T-helper 9 cell (primary cell): ENCODE measurements around the gene HS6ST1.

ENCODE experiments used
- DNase-seq: peaks from one replicate; pipeline ENCODE4 v3.0.0-alpha.2; 2020

HS6ST1 gene

GRCh38 chr2:128298286-128298685, 20.4 kb downstream of the HS6ST1 start:
- no peak for DNase-seq

DNA sequence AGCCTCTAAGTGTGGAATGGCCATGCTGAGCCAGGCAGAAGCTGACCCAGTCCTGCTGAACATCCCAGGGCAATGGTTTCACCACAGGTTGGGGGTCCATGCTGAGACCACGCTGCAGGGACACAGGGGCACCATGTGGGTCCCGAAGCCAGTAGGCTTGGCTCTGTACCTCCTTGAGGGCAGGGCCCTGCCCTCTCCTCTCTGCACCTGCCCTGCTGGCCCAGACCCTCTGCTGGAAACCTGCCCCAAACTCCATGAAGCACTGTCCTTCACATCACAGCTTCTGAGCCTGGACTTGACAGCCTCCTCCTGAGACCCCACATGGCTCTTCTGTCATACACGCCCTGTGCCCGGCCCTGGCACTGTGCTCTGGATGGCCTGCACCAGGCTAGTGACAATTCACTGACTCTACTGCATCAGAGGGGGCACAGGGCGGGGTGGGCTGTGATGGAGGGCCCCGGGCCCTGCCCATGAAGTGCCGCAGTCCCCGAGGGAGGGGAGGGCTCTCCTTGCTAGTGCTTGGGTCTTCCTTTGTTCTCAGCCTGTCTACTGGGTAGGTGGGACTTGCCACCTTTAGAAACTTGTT, 24.7 kb downstream of the HS6ST1 start:
- DNase-seq: no peak

DNA sequence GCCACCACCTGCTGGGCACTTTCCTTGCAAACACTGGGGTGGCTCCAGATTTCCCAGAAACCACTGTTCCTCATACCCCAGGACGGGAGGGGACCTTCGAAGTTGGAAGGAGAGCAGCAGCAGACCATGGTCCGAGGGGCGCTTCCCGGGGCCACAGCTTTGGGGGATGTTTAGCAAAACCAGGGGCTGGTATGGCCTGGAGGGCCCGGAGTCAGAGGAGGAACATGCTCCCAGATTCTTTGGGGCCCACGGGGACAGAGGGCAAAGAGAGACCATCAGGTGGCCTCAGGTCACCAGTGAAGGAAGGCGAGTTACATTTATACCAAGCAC, 25.3 kb downstream of the HS6ST1 start:
- DNase-seq: no peak

DNA sequence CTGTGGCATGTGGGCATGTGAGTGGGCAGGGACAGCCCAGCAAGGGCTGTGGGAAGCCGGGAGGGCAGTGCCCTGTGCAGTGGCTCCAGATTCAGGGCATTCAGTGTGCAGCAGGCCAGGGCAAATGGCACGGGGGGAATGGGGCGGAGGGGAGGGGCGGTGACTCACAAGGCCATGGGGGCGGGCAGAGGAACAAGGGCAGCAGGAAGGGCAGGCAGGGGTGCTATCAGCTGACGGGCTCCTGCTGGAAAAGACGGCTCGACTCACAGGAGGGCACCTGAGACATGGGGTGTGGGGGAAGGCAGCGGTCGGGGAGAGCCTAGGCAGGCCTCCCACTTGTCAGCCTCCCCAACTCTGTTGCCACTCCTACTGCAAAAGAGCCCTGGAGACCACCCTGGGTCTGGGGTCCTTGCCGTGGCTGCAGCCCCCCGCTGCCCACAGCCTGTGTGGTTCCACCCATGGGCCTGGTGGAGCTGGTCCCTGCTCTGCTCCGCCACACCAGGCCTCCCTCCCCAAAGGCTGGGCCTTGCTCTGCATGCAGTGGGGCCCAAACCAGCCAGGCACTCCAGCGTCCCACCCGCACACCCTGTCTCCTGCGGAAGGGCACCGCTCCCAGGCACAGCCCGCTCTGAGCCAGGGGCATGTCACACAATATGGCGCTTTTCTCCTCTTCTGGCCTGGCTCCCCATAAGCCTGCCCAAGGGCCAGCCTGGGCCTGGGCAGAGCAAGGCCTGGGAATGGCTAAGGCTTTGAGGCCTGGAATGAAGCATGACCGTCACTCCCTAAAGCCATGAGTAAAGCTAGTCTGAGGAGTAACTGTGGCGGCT, 25.9 kb downstream of the HS6ST1 start:
- DNase-seq: no peak

DNA sequence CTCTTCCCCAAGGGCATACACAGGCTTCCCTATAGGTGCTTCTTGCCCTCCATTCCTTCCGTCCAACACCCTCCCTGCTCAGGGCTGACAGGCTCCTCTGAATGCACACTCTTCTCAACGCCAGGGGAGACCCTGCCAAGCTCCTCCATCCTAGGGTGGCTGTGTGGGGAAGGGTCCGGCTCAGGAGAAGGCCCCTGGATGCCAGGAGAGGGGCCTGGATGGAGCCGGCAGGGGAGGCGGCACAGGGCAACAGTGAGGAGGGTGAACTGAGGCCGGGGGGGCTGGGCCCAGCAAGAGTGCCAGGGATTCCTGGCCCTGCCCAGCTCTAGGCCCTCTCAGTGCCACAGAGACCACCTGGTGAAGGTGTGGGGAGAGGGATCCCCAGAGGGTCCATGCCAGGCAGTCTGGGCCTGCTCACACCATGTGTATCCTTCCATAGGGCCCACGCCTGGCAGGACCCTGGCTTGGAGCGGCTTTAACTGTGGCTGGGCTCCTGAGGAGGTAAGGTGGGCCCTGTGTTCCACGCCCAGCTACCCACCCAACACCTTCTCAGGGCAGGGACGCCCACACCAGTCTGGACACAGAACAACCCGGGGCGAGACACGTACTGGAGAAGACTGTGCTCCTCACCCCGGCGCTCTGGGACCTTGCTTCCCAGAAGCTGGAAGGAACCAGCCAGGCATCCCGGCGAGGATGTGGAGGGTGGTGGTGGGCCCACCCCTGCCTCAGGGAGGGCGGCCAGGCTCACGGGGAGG, 26.6 kb downstream of the HS6ST1 start:
- DNase-seq: no peak

GRCh38 chr2:128291161-128291843, 27.4 kb downstream of the HS6ST1 start:
- no peak for DNase-seq

GRCh38 chr2:128290356-128290755, 28.3 kb downstream of the HS6ST1 start:
- no peak for DNase-seq

GRCh38 chr2:128289439-128289838, 29.2 kb downstream of the HS6ST1 start:
- no peak for DNase-seq

DNA sequence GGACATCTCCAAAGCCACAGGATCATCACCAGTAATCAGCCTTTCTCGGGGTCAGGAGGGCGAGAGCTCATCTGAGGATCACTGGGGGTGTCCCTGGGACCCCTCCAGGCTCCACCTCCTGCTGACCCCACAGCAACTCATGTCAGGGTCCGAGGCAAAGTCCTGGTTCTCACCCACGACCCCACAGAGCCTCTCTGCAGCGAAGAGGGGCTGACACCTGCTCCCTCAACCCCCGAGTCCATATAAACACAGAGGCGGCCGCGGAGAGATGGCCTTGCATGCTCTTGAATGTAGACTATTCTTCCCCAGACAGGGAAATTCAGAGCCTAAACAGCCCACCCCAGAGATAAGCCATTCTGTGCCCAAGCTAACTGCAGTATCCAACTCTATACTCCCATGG, 29.9 kb downstream of the HS6ST1 start:
- no peak for DNase-seq

DNA sequence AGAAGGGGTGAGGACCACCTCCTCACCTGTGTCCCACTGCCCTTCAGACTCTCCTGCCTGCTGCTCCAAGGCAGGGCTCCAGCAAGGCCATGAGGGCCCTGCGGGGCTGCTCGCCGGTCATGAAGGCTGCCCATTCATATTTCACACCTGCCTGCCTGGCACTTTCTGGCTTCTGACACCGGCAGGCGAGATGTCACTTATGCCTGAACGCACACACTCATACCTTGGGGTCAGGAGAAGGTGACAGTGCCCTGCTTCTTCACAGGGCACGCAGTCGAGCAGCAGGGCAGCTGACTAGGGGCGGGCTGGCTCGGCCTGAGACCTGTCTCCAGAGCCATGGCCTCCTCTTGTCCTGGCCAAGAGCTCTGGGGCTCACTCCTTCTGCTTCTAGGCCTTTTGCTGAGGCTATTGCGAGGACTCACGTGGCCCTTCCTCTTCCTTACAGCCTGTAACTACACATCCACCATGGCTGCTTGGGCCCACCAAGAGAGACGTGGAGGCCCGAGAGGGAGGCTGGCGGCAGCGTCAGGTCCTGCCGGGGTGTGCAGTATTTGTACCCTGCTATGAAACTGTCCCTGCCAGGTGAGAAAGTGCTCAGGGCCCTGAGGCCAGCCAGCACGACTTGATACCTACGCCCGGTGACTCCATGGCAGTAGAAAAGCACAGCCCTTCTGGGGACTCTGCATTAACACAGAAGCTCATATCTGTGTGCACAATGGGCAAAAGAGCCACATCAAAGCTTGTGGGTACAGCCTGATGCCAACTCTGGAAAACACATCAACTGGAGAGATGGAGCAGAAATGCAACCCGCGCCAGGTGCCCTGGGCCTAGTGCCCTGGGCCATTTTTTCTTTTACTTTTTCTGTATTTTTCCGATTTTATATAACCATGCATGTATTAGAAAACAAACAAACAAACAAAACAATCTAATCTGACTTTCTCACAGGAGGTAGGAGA, 30.6 kb downstream of the HS6ST1 start:
- DNase-seq: no peak

- no peak for DNase-seq
Measured at GRCh38 chr2:128286905-128287779, 31.5 kb downstream of the HS6ST1 start.

- DNase-seq: no peak
Measured at GRCh38 chr2:128286011-128286721, 32.5 kb downstream of the HS6ST1 start.

DNA sequence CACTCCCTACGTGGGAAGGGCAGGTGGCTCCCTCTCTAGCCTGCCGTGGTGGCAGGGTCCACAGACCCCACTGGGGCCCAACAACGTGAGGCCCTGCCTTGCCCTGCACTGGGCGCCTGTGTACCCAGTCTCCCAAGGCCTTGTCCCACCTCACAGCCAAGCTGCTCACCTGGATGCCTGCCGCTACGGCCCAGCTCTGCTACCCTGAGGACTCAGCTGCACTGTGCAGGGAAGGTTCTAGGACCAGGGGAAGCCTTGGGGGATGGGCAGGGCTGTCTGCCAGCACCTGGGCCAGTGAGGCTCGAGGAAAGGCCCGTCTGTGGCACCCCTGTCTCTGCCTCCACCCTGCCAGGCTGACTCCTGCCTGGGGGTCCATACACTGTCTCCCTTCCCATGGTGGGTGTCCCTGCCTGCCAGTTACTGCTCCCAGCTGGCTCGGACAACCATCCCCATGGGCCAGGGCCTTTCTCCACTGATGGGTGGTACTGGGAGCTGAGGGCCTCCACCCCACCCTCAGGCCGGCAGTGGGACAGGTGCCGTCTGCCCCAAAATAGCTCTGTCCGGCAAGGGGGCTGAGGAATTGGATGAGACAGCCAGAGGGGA, 33.2 kb downstream of the HS6ST1 start:
- DNase-seq: no peak

DNA sequence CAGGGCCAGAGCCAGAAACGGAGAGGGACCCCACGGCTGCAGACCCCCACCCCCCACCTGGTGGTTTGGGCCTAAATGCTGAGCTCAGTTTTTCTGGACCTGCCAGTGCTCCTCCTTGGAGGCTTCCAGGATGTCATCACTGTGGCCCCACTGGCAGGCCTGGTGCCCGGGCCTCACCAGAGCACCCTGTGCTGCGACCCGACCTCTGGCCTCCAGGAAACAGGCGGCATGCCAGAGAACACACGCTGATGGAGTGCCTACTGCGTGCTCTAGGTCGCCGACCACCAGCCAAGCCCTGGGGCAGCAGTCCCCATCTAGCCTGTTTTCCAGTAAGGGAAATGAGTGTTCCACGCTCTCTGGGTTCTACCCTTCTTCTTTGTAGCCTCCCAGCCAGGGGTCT, 33.8 kb downstream of the HS6ST1 start:
- DNase-seq: no peak

- no peak for DNase-seq
Measured at GRCh38 chr2:128284037-128284441, 34.6 kb downstream of the HS6ST1 start.

DNA sequence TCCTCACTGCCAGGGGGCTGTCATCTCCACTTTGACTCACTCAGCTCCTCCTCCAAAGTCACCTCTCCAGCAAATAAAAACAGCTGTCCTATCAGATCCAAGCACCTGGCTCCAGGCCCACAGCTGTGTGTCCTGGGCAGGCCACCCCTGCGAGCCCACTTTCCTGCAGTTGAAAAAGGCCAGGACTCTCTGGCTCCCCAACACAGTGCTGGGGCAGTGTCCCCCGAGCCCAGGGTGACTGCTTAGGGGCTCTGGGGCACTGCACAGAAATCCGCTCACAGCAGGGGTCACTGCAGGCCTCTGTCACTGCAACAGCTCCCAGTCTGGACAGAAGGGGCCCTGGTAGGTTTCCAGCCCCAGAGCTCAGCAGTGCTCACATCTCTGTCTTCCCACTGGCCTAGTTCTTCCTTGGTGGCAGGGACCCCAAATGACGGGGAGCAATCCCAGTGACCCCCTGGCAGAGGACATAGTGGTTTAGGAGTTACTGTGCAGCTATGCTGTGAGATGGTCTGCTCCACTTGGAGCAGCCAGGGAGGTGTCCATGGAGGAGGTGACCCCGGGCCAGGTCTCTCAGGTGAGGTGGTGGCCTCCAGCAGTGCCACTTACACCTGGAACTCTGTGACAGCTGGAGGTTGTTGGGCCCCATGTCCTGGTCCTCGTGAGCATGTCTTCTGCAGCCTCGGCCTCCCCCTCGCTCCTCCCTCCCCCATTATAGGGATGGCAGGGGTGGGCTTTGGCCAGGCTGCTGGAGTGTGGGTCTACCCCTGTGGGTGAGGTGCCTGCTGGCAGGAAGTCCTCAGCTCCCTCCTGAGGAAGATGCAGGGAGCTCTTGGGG, 35.5 kb downstream of the HS6ST1 start:
- DNase-seq: no peak

DNA sequence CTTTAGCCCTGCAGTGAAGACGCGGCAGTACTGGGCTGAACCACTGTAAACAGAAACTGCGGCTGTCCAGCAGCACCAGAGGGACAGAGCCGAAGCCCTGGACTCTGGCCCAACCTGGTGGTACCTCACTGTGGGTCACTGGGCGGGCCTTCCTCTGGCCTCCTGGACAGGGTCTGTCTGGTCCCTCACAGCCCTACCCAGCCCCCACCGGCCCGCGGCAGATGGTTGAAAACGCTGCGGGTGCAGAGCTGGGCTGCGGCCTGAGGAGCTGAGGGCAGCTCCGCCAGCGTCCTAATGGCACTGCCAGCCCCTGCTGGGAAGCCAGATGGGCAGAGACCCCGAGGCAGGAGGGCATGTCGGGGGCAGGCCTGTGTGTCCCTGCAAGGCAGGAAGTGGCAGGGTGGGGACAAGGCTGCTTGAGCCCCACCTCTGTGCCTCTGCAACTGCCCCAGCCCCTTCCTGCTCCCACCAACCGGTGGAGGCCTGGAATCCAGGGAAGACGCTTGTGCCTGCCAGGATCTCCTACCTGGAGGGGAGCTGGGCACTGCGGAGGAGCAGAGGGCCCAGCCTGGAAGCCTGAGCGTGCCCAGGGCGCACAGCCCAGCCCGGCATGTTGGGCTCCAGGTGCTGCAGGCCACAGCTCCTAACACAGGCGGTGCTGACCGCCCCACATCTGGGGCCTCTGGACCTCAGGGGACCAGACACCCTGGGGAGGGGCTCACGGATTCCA, 36.3 kb downstream of the HS6ST1 start:
- no peak for DNase-seq

DNA sequence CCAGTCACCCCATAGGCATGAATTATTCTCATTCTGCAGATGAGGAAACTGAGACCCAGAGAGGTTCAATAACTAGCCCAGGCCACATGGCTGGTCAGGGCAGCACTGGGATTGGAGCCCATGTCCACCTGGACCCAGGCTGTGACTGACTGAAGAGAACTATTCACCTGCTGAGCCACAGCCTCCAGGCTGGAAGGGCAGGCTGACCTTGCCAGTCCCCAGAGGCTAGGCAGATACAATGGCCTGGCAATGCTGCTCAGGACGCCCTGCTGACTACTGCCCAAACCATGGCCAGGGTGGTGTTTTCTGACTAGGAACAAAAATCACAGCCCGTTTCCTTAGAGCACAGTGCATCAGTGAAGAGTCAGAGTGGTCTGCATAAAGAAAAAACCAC, 36.8 kb downstream of the HS6ST1 start:
- no peak for DNase-seq
